HG03060 (cell line): ENCODE measurements around the gene SPAG17.

Experiments used
- ATAC-seq: cut with Tn5 transposase; IDR thresholded peaks from one replicate; pipeline ENCODE4 v1.9.1; 2021; ENCODE audit warnings: low read depth, moderate number of reproducible peaks; ENCODE audit not compliant: unreplicated experiment

The SPAG17 gene

GRCh38 chr1:118007391-118007790 lies 177.6 kb downstream of the SPAG17 start:
- ATAC-seq, result no peak

- ATAC-seq, result no peak
Measured at GRCh38 chr1:118004312-118004711, 180.7 kb downstream of the SPAG17 start.

GRCh38 chr1:117985973-117986372 lies 199.1 kb downstream of the SPAG17 start:
- peak; percentile 65 for ATAC-seq

GRCh38 chr1:117985239-117985638 lies 199.8 kb downstream of the SPAG17 start:
- no peak for ATAC-seq

GRCh38 chr1:117981455-117982192 lies 203.4 kb downstream of the SPAG17 start:
- ATAC-seq, result no peak

GRCh38 chr1:117976381-117976780 lies 208.6 kb downstream of the SPAG17 start:
- ATAC-seq, result no peak

GRCh38 chr1:117971777-117972176 lies 213.3 kb downstream of the SPAG17 start:
- ATAC-seq, result no peak

- no peak for ATAC-seq
Measured at GRCh38 chr1:117970252-117970651, 214.8 kb downstream of the SPAG17 start.

GRCh38 chr1:117967881-117968280 lies 217.1 kb downstream of the SPAG17 start:
- ATAC-seq, result no peak

- no peak for ATAC-seq
Measured at GRCh38 chr1:117967477-117967876, 217.6 kb downstream of the SPAG17 start.

- ATAC-seq, result no peak
Measured at GRCh38 chr1:117964290-117965038, 220.6 kb downstream of the SPAG17 start.

- no peak for ATAC-seq
Measured at GRCh38 chr1:117959364-117959763, 225.7 kb downstream of the SPAG17 start.

GRCh38 chr1:117952386-117952785 lies 232.6 kb downstream of the SPAG17 start:
- ATAC-seq, result no peak

GRCh38 chr1:117942293-117942692 lies 242.7 kb downstream of the SPAG17 start:
- no peak for ATAC-seq

GRCh38 chr1:117933769-117934168 lies 251.3 kb downstream of the SPAG17 start:
- no peak for ATAC-seq

GRCh38 chr1:117932576-117932975 lies 252.5 kb downstream of the SPAG17 start:
- ATAC-seq, result no peak

GRCh38 chr1:117930484-117930883 lies 254.5 kb downstream of the SPAG17 start:
- ATAC-seq, result no peak

GRCh38 chr1:117930173-117930447 lies 254.9 kb downstream of the SPAG17 start:
- no peak for ATAC-seq

GRCh38 chr1:117929343-117930172 lies 255.5 kb downstream of the SPAG17 start, which contains the start of the genes GDAP2 and WDR3:
GDAP2 (minus strand) TSS chr1:117929621; CDS start chr1:117920357, 9,264 bp downstream.
WDR3 (plus strand) TSS chr1:117929739; CDS start chr1:117933320, 3,581 bp downstream.
- peak; percentile 93 for ATAC-seq

GRCh38 chr1:117928881-117929342 lies 256.1 kb downstream of the SPAG17 start:
- ATAC-seq, result peak; percentile 17

GRCh38 chr1:117925981-117926380 lies 259.0 kb downstream of the SPAG17 start:
- no peak for ATAC-seq
